K562 (cell line): ENCODE results near the gene TXNIP. TPM values are rescaled to one million over a fixed set of nuclear protein-coding genes. Genes with fewer than 3 reads are reported as not detected.

Experiments
- CAMTA2 ChIP-seq: fragments of 250-450 bp; sonication (Bioruptor Pico); conservative IDR thresholded peaks from 2 replicates; pipeline ENCODE4 v1.5.1; 2022
- CCAR2 ChIP-seq: fragments of 200-400 bp; formaldehyde crosslinking; IDR thresholded peaks from 2 replicates; pipeline ENCODE4 v1.6.1; 2017; ENCODE audit warnings: mild to moderate bottlenecking, low read depth, low read length
- EGR1 ChIP-seq: fragments of 450-650 bp; conservative IDR thresholded peaks from 2 replicates; pipeline ENCODE4 v1.6.1; 2017; ENCODE audit warnings: mild to moderate bottlenecking
- EP300 ChIP-seq: IDR thresholded peaks from 2 replicates; pipeline ENCODE4 v1.6.1; 2012; ENCODE audit warnings: low read length, improper control_type of control experiment
- LEF1 ChIP-seq: fragments of 450-650 bp; IDR thresholded peaks from 2 replicates; pipeline ENCODE4 v1.6.1; 2016; ENCODE audit warnings: mild to moderate bottlenecking
- MCM7 ChIP-seq, 2 experiments: fragments of 450-650 bp; IDR thresholded peaks; 2 replicates each; pipeline ENCODE4 v1.6.1; 2016 to 2018
- NCOA2 ChIP-seq, 2 experiments: fragments of 450-650 bp; IDR thresholded peaks; 2 replicates each; pipeline ENCODE4 v1.6.1; 2018; ENCODE audit warnings: mild to moderate bottlenecking in 2 of 2, moderate library complexity in 1 of 2; ENCODE audit not compliant: partially characterized antibody in 2 of 2
- RFX5 ChIP-seq: IDR thresholded peaks from 2 replicates; pipeline ENCODE4 v1.6.1; 2011; ENCODE audit warnings: low read depth, mild to moderate bottlenecking, improper control_type of control experiment, low read length
- ZSCAN29 ChIP-seq: fragments of 450-650 bp; IDR thresholded peaks from 2 replicates; pipeline ENCODE4 v1.6.1; 2017
- polyA plus RNA-seq, 8 experiments: library from polyadenylated mRNA; depleted of rRNA in 4 of 8; stranded (reverse) in 5 of 8; unstranded in 3 of 8; fragments of >200 nt; fragmentation: Nextera tagmentation in 2 of 8; fragmentation: Illumina TruSeq in 1 of 8; extraction: Ambion mirVana in 2 of 8; extraction: Trizol in 1 of 8; gene quantifications; 2 replicates each; pipeline versions ENCODE4 v1.2.1 to v1.2.3, GENCODE V29; 2011 to 2014; ENCODE audit warnings: inconsistent platforms in 1 of 8, missing spikeins in 1 of 8
- total RNA-seq, 7 experiments: library from RNA; depleted of rRNA in 6 of 7; stranded (reverse); fragments of >200 nt in 6 of 7; fragmentation: Illumina TruSeq in 2 of 7; extraction: Trizol in 2 of 7; gene quantifications; 2 replicates each; pipeline versions ENCODE4 v1.2.1 to v1.2.3, GENCODE V29; 2011 to 2021; ENCODE audit warnings: low replicate concordance in 1 of 7
- TF ChIP-seq, protein P1 (sequence below): fragments of 250-450 bp; sonication (Bioruptor Pico); IDR thresholded peaks from 2 replicates; pipeline ENCODE4 v1.4.0; 2020; ENCODE audit warnings: mild to moderate bottlenecking, moderate library complexity
- TF ChIP-seq, protein P2 (sequence below): fragments of 450-650 bp; conservative IDR thresholded peaks from 2 replicates; pipeline ENCODE4 v1.6.1; 2016; ENCODE audit warnings: missing genetic modification characterization, low read depth, mild to moderate bottlenecking, control low read depth, missing compliant biosample characterization
- TF ChIP-seq, protein P3 (sequence below): fragments of 250-450 bp; sonication (Bioruptor Pico); IDR thresholded peaks from 2 replicates; pipeline ENCODE4 v1.8.0; 2022; ENCODE audit warnings: moderate library complexity, mild to moderate bottlenecking, inconsistent platforms
- TF ChIP-seq, protein P4 (sequence below): fragments of 200-400 bp; formaldehyde crosslinking; IDR thresholded peaks from 2 replicates; pipeline ENCODE4 v1.6.1; 2017; ENCODE audit warnings: mild to moderate bottlenecking, low read depth, low read length, moderate library complexity

The TXNIP gene
- total and polyA plus RNA-seq, 9 of the 15 experiments (the other 6 are each of a cell fraction or from before 2014, with no cell fraction given): 120 to 499 (median 257) TPM

DNA sequence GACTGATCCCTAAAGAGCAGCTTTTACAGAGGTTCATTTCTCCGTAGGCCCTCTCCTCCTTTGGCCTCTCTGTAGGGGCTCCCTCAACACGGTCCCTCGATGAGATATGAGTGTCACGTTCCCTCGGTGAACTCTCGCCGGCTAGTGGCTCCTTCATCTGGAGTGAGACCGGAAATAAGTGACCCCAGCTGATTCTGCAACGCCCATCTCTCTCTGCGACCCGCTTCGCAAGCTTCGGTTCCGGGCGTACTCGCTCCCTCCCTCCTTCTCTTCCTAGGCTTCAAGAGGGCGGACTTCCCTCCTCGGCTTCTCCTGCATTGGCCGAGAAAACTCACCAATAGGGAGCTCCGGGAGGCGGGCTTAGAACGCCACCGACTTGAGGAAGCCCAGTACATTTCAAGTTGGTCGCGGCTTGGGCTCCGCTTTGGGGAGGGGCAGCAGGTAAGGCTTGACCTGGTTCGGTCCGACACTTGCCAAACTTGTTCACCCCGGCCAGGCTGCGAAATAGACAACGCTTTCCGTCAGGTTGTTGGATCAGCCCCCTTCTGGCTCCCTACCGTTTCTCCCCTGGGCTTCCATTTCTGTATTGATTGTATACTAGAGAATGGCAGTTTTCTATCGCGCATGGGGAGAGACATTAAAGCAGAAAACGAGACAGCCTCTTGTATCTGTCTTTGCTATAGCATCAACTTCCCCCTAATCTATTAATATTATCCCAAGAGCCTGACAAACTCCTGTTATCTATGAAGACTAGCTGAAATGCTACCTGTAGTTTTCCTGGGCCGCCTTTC, 31.9 kb downstream of the TXNIP start, which contains the start of the genes ANKRD34A and POLR3GL (continued):
- TF ChIP-seq, protein P1, sequence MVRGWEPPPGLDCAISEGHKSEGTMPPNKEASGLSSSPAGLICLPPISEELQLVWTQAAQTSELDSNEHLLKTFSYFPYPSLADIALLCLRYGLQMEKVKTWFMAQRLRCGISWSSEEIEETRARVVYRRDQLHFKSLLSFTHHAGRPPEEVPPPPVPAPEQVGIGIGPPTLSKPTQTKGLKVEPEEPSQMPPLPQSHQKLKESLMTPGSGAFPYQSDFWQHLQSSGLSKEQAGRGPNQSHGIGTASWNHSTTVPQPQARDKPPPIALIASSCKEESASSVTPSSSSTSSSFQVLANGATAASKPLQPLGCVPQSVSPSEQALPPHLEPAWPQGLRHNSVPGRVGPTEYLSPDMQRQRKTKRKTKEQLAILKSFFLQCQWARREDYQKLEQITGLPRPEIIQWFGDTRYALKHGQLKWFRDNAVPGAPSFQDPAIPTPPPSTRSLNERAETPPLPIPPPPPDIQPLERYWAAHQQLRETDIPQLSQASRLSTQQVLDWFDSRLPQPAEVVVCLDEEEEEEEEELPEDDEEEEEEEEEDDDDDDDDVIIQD (CRISPR knock-in tag): no peak
- TF ChIP-seq CCAR2: no peak
- no peak for TF ChIP-seq LEF1
- TF ChIP-seq EGR1: no peak
- no peak for TF ChIP-seq RFX5
- TF ChIP-seq NCOA2 (IDR thresholded peaks at IDR 0.05; ENCODE audit: partially characterized antibody in 2 of 2): no peak
- no peak for TF ChIP-seq MCM7 (IDR thresholded peaks at IDR 0.05)
- TF ChIP-seq, protein P2, sequence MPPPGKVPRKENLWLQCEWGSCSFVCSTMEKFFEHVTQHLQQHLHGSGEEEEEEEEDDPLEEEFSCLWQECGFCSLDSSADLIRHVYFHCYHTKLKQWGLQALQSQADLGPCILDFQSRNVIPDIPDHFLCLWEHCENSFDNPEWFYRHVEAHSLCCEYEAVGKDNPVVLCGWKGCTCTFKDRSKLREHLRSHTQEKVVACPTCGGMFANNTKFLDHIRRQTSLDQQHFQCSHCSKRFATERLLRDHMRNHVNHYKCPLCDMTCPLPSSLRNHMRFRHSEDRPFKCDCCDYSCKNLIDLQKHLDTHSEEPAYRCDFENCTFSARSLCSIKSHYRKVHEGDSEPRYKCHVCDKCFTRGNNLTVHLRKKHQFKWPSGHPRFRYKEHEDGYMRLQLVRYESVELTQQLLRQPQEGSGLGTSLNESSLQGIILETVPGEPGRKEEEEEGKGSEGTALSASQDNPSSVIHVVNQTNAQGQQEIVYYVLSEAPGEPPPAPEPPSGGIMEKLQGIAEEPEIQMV (tag): no peak
- TF ChIP-seq, protein P3, sequence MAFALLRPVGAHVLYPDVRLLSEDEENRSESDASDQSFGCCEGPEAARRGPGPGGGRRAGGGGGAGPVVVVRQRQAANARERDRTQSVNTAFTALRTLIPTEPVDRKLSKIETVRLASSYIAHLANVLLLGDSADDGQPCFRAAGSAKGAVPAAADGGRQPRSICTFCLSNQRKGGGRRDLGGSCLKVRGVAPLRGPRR: no peak
- TF ChIP-seq EP300: no peak
- no peak for TF ChIP-seq ZSCAN29
- TF ChIP-seq CAMTA2 (CRISPR knock-in tag): no peak
- TF ChIP-seq, protein P4, sequence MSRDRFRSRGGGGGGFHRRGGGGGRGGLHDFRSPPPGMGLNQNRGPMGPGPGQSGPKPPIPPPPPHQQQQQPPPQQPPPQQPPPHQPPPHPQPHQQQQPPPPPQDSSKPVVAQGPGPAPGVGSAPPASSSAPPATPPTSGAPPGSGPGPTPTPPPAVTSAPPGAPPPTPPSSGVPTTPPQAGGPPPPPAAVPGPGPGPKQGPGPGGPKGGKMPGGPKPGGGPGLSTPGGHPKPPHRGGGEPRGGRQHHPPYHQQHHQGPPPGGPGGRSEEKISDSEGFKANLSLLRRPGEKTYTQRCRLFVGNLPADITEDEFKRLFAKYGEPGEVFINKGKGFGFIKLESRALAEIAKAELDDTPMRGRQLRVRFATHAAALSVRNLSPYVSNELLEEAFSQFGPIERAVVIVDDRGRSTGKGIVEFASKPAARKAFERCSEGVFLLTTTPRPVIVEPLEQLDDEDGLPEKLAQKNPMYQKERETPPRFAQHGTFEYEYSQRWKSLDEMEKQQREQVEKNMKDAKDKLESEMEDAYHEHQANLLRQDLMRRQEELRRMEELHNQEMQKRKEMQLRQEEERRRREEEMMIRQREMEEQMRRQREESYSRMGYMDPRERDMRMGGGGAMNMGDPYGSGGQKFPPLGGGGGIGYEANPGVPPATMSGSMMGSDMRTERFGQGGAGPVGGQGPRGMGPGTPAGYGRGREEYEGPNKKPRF: no peak
